NCI-H2029 (cell line): Measurements from ENCODE around the gene APOBEC3H.

ENCODE experiments used
- DNase-seq: peaks from one replicate; lab custom pipeline; 2025; lab: John Stamatoyannopoulos, UW

APOBEC3H gene

DNA sequence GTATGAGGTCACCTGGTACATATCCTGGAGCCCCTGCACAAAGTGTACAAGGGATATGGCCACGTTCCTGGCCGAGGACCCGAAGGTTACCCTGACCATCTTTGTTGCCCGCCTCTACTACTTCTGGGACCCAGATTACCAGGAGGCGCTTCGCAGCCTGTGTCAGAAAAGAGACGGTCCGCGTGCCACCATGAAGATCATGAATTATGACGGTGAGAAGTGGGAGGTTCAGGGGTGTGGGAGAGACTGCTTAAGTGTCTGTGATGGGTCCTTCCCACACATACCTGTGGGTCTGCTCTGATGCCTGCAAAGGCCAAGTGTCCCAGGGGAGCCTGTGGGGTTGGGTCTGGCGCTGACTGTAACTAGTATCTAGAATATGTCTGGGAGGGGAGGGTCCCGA lies 16.0 kb upstream of the APOBEC3H start:
- DNase-seq, result no peak

DNA sequence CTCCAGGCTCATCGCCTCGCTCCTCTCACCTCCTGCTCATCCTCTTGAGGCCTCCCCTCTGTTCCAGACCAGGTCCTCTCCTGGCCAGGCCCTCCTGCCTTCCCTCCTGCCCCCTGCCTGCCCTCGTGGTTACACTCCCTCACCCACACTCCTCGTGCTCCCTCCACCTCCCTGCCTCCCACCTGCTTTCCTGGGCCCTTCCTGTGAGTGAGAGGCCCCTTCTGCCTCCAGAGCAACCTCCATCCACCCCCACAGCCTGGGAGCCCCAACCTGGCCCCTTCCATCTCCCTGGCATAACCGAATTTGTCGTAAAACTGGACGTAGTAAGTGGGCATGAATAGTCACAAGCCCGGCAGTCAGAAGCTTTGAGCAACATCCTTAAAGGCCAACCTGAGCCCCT lies 15.4 kb upstream of the APOBEC3H start:
- DNase-seq, result no peak

DNA sequence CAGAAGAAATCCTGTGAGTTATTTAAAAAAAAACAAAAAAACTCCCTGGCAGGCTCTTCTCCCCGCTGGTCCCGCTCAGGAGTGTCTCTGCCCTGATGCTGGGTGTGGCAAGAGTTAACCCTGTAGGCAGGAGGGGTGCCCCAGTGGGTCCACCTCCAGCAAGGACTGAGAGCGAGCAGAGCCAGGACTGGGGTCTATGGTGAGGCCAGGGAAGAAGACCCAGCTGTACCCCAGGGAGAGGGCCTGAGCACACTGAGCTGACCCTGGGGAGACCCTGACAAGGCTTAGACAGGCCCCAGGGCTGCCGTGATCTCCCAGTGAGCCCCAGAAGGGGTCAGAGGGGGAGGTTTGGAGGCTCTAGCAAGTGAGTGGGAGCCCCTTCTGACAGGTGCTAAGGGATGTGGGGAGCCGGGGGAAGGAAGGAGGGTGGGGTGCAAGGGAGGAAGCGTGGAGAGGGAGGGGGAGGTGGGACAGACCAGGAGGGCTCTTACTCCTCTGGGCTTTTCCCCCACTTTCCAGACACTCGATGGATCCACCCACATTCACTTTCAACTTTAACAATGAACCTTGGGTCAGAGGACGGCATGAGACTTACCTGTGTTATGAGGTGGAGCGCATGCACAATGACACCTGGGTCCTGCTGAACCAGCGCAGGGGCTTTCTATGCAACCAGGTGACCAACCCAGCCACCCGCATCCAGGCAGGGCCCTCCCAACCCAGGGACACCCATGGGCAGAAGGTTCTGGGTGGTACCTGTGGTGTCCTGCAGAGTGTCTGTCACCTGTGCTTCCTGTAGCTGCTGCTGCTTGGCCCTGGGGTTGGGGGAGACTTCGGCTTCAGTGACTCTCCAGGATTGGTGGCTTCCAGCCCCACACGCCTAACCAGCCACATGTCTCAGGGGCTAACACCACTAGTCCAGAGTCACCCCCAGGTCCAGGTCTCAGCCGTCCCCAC lies 13.6 kb upstream of the APOBEC3H start:
- no peak for DNase-seq

DNA sequence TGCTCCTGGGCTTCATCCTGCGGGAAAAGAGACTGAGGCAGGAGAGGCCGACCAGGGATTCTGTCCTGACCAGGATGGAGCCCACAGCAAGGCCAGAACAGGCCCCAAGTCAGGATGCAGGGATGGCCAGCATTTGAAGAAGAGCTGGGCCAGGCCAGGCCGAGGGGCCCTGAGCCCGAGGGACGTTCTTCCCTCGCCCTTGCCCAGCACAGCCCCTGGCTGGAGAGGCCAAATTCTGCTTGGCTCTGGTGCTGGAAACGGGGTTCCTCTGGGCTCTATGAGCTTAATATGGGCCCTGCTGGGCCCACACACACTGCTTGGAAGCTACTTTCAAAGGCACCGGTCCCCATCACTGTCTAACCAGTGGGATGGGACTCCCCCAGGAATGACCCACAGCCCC lies 12.4 kb upstream of the APOBEC3H start:
- no peak for DNase-seq

DNA sequence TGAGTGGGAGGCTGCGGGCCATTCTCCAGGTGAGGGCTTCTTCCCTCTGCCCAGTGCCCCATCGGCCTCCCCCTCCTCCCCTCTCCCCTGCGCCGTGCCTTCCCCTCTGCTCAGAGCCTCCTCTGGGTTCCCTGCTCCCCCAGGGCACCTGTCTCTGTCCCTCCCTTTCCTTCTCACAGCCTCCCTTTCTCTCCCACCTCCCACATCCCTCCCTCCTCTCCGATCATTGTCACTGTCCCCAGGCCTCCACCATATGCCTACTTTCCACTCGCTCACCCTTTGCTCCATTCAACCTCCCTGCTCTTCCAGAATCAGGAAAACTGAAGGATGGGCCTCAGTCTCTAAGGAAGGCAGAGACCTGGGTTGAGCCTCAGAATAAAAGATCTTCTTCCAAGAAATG lies 9.9 kb upstream of the APOBEC3H start:
- no peak for DNase-seq

DNA sequence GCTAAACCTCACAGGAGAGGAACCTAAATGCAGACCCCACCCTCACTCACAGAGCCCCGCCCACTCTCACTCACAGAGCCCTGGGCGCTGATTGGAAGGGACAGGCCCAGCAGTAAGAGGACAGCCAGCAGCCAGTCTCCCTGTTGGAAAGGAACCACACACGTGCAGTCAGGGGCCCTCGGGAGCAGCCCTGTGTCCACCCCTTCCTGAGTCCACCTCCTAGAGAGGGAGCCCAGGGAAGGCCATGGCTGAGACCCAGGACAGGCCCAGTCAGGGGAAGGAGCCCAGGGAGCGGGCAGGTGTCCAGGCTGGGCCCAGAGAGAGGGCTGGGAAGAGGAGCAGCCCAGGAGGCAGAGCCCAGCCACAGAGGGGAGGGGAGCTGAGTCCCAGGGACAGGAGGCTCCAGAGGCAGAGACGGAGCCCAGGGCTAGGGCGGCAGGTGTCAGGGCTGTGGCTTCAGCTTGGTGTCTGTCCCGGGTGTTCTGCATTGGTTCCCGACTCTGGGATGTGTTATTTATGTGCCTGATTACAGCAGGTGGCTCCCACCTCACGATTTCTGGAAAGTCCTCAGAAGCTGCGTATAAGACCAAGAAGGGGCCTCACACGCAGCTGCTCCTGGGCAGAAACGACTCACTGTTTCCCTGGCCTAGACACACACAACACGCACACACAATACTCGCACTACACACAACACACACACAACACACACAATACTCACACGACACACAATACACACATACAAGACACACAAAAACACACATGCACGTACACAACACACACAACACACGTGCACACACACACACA lies 9.0 kb upstream of the APOBEC3H start:
- no peak for DNase-seq

DNA sequence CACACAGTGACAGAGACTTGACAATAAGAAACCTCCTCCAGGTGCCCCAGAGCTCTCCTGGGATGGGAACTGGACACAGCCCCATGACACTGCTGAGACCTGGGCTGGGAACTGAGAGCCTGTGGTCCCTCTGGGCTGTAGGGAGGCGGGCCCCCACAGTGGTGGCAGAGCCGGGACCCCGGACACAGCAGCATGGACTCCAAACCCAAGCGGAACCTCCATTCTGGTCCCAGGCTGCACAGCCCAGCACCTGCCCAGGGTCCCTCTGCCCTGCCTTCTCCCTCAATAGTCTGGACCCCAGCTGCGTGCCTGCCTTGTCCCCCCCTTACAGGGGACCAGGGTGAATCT lies 8.4 kb upstream of the APOBEC3H start:
- no peak for DNase-seq

DNA sequence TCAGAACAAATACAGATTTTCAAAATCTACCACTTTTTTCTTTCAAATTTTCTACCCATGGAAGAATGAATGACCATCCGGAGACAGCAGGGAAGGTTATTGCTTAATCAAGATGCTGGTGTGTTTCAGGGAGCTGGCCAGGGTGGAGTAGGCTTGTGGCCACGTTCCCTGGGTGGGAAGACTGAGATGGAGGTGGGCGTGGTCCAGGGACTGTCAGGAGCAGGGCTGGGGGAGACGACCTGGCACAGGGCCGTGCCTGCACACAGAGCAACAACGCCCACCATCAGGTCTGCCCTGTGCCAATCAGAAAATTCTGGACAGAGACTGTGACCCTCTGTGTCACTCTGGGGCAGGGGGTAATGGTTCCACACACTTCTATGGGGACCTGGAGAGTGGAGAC lies 7.1 kb upstream of the APOBEC3H start:
- no peak for DNase-seq

DNA sequence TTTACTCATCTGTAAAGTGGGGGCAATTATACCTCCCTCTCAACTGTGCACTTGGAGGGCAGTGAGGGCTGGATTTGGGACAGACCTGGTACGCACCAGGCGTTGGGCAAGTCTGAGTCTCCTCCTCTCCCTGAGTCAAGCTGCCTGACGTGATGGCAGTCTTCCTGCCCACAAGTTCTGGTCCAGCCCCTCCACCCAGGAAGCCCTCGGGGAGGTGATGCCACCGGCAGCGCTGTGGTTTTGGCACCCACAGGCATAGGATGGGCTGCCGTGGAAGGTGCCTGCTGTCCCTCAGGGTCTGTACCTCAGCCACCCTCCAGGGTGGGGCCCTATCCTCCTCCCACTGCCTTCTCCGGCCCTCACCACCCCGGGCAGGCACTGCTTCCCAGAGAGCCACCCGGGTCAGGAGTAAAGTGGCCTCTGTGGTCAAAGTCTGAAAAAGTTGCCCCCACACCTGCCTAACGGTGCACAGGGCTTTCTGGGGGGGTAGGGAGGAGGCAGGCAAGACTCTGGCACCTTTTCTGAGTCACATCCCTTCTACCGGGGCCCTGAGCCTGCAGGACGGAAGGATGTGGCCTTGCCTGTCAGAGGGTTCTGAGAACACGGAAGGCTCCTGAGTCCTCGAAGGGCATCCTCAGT lies 6.5 kb upstream of the APOBEC3H start:
- DNase-seq, result no peak

DNA sequence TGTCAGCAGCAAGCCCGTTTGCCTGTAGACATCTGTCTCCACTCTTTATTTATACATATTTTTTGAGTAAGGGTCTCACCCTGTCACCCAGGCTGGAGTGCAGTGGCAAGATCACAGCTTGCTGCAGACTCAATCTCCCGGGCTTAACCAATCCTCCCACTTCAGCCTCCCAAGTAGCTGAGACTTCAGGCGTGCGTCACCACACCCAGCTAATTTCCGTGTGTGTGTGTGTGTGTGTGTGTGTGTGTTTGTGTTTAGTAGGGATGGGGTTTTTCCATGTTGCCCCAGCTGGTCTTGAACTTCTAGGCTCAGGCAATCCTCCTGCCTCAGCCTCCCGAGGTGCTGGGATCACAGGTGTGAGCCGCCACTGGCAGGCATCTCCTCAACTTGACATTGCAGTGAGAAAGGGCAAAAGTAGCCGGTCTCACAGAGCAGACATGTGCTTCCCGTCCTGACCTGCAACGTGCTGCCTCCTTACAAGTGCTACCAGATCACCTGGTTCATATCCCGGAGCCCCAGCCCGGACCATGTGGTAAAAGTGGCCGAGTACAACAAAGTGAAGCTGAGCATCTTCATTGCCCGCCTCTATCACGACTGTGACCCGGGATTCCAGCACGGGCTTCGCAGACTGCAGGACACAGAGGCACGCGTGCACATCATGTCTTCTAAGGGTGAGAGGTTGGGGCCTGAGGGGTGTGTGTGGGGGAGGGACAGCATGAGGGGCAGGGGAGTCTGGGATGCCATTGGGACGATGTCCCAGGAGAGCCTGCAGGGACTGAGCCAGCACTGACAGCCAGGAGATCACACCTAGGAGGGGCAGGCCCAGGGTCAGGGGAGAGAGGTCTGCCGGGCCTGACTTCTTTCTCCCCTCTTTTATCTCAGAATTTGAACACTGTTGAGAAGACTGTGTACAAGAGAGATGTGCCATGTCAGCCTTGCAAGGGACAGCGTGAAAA lies 5.6 kb upstream of the APOBEC3H start:
- DNase-seq, result no peak

DNA sequence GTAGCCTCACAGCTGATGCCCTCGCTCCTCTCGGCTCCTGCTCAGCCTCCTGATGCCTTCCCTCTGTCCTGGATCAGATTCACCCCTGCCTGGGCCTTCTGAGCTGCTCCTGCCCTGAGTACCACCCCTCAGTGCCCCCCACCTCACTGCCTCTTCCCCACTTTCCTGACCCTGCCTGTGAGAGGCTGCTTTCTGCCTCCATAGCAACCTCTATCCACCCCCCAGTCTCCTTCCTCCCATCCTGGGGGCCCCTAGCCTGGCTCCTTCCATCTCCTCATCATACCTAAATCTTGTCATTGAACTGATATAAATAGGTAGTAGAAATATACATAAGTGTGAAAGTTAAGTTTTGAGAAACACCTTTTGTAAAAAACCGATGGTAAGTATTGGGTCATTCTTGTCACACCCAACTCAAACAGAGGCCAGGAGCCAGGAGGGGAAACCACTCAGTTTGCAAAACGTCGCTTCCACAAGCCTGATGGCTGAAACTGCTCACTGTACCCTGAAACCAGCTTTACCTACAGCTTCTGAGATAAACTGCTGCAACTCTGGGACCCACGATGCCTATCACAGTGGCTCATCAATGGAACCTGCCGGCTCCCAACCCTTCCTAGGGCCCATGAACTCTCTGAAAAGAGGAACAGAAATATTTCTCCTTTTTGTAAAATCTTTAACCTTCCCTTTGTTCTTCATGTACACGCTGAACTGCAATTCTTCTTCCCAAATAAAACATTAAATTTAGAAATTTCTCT lies 4.8 kb upstream of the APOBEC3H start:
- no peak for DNase-seq

DNA sequence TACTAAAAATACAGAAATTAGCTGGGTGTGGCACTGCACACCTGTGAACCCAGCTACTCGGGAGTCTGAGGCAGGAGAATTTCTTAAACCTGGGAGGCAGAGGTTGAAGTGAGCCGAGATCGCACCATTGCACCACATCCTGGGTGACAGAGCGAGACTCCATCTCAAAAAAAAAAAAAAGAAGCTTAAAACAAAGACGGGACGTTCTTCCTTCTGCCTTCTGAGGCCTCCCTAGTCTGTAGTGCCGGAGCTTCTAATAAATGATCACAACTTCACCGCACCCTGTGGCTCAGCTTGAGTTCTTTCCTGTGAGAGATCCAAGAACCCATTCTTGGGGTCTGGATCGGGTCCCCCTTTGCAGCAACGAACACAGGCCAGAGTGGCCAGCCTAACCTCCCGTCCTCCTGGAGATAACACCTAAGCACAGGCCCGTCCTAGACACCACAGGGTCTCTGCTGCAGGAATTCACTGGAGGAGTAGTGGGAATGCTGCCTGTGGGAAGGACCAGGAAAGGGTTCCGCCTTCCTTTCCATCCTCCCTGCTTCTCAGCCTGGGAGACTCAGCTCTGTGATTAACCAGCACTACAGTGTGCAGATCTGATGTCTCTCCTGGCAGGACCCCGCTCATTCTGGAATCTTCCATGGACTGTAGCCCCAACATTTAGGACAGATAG lies 2.2 kb upstream of the APOBEC3H start:
- no peak for DNase-seq

DNA sequence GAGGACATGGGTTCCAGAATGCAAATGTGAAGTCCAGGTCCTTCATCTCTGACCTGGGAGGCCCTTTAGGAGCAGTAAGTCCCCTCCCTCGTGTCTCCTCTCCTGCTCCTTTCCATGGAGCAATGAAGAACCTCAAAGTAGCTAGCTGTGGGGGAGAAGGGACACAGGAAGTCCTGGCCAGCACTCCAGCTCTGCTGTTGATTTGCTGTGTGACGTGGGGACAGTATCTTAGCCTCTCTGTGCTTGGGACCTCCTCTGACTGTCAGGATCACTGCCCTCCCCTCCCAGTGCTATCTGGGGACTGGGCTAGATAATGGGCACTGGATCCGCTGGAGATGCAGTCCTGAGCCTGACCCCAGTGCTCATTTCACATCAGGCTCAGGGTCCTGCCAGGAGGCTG lies 1.1 kb upstream of the APOBEC3H start:
- DNase-seq, result no peak

DNA sequence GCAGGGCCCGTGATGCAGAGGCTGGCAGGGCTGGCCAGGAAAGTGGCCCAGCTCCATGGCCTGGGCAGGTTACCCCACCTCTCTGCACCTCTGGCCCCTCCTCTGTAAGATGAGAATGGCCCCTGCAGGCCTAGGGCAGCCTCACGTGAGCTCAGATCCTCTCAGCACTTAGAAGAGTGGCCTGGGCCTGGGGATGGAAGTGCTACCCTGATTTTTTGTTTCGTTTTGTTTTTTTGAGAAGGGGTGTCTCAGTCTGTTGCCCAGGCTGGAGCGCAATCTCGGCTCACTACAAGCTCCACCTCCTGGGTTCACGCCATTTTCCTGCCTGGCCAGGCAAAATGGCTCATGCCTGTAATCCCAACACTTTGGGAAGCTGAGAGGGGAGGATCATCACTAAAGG lies 982 bp downstream of the APOBEC3H start:
- DNase-seq, result no peak

DNA sequence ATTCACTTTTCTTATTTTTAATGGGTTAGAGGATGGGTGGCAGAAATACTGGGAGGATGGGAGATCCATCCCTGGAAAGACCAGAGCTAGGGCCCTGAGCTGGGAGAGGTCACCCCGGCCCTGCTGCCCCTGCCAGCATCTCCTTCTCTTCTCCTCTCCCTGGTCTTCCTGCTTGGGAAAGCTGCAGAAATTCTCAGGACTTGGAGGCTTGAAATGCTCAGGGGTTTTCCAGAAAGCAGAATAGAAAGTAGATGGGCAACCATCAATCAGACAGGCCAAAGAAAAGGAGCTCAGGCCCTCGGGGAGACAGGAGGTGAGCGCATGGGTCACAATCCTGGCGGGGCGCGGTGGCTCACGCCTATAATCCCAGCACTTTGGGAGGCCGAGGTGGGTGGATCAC lies 1.5 kb downstream of the APOBEC3H start:
- no peak for DNase-seq

DNA sequence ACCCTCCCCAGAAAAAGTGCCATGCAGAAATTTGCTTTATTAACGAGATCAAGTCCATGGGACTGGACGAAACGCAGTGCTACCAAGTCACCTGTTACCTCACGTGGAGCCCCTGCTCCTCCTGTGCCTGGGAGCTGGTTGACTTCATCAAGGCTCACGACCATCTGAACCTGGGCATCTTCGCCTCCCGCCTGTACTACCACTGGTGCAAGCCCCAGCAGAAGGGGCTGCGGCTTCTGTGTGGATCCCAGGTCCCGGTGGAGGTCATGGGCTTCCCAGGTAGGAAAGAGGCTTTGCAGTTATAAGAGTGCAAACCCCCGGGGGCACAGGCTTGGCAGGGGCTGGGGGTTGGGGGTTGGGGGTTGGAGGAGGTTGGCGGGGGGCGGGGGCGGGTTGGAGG lies 4.2 kb downstream of the APOBEC3H start:
- DNase-seq, result no peak

DNA sequence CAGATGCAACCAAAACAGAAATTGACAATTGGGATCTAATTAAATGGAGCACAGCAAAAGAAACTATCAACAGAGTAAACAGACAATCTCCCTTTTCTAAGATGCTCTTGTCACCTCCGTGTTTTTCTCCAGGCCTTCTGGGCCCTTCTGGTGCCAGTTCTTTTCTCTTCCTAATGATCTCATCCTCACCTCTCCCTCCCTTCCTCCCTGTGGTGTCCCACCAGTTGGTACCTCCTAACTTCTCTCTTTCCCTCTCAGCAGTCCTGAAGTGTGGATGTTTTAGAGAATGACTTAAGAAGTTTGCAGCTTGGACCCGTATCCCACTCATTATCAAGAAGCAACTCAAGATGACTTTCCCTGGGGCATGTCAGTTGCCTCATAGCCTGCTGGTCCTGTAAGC lies 6.4 kb downstream of the APOBEC3H start:
- no peak for DNase-seq

DNA sequence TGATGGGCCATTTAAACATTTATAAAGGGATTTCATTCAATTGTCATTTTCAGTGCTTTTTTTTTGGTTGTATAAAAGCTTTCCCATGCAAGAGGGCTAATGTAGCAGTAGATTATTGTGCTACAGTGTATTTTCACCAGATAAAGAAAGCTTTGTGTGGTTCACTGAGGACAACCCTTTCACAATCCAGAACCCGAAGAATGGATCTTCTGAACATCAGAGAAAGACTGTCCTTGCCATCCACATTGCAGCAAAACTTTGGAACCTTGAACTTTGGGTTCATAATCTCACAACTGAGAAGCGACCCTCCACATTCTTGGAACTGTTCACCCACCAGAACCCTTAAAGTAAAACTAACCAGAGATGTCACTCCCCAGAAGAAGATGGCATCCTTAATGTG lies 9.3 kb downstream of the APOBEC3H start:
- no peak for DNase-seq

DNA sequence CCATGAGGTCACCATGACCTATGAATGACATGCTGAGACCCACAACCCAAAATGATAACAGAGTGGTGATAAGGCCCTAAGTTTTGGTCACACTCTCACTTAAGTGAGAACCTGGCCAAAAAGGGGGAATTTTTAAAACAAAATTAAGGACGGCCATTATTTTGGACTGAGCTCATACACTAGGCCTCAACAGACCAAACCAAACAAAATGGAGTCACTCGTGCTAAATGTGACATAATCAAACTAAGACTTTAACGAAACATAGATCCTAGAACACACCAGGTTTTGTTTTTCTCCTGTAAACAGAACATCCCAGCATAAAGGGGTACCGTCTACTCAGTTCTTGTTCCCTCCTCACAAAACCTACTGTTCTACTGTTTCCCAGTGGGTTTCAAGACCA lies 11.4 kb downstream of the APOBEC3H start:
- DNase-seq, result no peak

DNA sequence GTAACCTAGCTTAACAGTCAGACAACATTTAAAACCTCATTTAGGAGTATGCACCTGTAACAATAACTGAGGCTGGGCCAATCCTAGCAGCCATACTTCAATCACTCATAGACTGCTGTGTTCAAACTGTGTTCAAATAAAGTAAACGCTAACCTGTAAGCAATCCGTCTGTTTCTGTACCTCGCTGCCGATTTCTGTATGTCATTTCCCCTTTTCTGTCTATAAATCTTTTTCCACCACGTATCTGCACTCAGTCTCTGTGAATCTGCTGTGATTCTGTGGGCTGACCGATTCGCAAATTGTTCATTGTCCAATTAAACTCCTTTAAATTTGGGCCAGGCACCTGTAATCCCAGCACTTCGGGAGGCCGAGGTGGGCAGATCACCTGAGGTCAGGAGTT lies 12.3 kb downstream of the APOBEC3H start:
- no peak for DNase-seq
